Thoracic aorta (tissue), 2 donors: Measurements from ENCODE around the gene SPATC1L. TPM values are rescaled to one million over a fixed set of nuclear protein-coding genes. Genes with fewer than 3 reads are reported as not detected.

Experiments used
- ATAC-seq: fragments of 150-250 bp; one replicate; pipeline ENCODE4 v1.8.0; 2017; ENCODE audit warnings: low read depth; ENCODE audit not compliant: insufficient number of reproducible peaks, low FRiP score
- DNase-seq: peaks from one replicate; pipeline ENCODE4 v3.0.0-alpha.2; 2020; ENCODE audit warnings: low spot score
- H3K27ac ChIP-seq, 2 donors: fragments of 200-600 bp; sonication (generic); 1 replicate in 1 of 2; 2 replicates in 1 of 2; pipeline ENCODE4 v1.5.1; 2016; ENCODE audit warnings: mild to moderate bottlenecking in 2 of 2, moderate library complexity in 2 of 2
- H3K27me3 ChIP-seq: fragments of 200-600 bp; sonication (generic); replicated peaks from 2 replicates; pipeline ENCODE4 v1.6.0; 2016; ENCODE audit warnings: mild to moderate bottlenecking; ENCODE audit not compliant: insufficient read depth
- H3K36me3 ChIP-seq: fragments of 200-600 bp; sonication (generic); one replicate; pipeline ENCODE4 v1.5.1; 2016
- H3K4me1 ChIP-seq, 2 donors: fragments of 200-600 bp; sonication (generic); 1 replicate in 1 of 2; 2 replicates in 1 of 2; pipeline versions ENCODE4 v1.5.1 to v1.6.0; 2016; ENCODE audit warnings: low read depth in 2 of 2, mild to moderate bottlenecking in 1 of 2; ENCODE audit not compliant: control insufficient read depth in 1 of 2
- H3K4me3 ChIP-seq: fragments of 200-600 bp; sonication (generic); 2 replicates; pipeline ENCODE4 v1.5.1; 2016; ENCODE audit warnings: mild to moderate bottlenecking
- H3K9me3 ChIP-seq: fragments of 200-600 bp; sonication (generic); 2 replicates; pipeline ENCODE4 v1.5.1; 2016
- CTCF ChIP-seq: fragments of 200-600 bp; sonication (generic); IDR thresholded peaks from one replicate; pipeline ENCODE4 v1.5.1; 2019; ENCODE audit warnings: antibody characterized with exemption
- total RNA-seq, 2 donors: library from RNA; depleted of rRNA; stranded (reverse); fragments of >200 nt; gene quantifications; one replicate each; pipeline versions ENCODE4 v1.1.0 to v1.2.3, GENCODE V29; 2016

Gene SPATC1L
- total RNA-seq, 2 donors from 2014 or later = 3.2 to 7.9 TPM

GRCh38 chr21:46160657-46160906, 23.7 kb downstream of the SPATC1L start:
- Histone ChIP-seq H3K4me1 (peaks cover 0 to 11% of the 10 kb centered on the region in 2 donors), H3K36me3 (no peaks in the 10 kb centered on the region), H3K4me3 (no peak overlapping the region), H3K9me3 (no peaks in the 10 kb centered on the region), H3K27me3 (no peaks in the 10 kb centered on the region), H3K27ac (no peak overlapping the region)
- ATAC-seq (no peak), DNase-seq (no peak)
- no peak for TF ChIP-seq CTCF

GRCh38 chr21:46159841-46160656, 24.2 kb downstream of the SPATC1L start:
- no peak overlapping the region for H3K27ac ChIP-seq
- ATAC-seq = no peak
- TF ChIP-seq CTCF = no peak
- no peak overlapping the region for H3K4me3 ChIP-seq
- peaks cover 0 to 11% of the 10 kb centered on the region in 2 donors for H3K4me1 ChIP-seq
- DNase-seq = no peak
- no peaks in the 10 kb centered on the region for H3K36me3 ChIP-seq
- H3K9me3 ChIP-seq = no peaks in the 10 kb centered on the region
- no peaks in the 10 kb centered on the region for H3K27me3 ChIP-seq

GRCh38 chr21:46159390-46159789, 24.9 kb downstream of the SPATC1L start:
- H3K4me1 ChIP-seq = peaks cover 0 to 11% of the 10 kb centered on the region in 2 donors
- no peak for DNase-seq
- no peak overlapping the region for H3K27ac ChIP-seq
- no peaks in the 10 kb centered on the region for H3K36me3 ChIP-seq
- H3K27me3 ChIP-seq = no peaks in the 10 kb centered on the region
- H3K9me3 ChIP-seq = no peaks in the 10 kb centered on the region
- no peak overlapping the region for H3K4me3 ChIP-seq
- no peak for ATAC-seq
- no peak for TF ChIP-seq CTCF

- H3K36me3 ChIP-seq = no peaks in the 10 kb centered on the region
- no peak for DNase-seq
- H3K27me3 ChIP-seq = no peaks in the 10 kb centered on the region
- peaks cover 0 to 11% of the 10 kb centered on the region in 2 donors for H3K4me1 ChIP-seq
- no peaks in the 10 kb centered on the region for H3K9me3 ChIP-seq
- no peak overlapping the region for H3K4me3 ChIP-seq
- TF ChIP-seq CTCF = no peak
- H3K27ac ChIP-seq = no peak overlapping the region
- ATAC-seq = no peak
These were observed 25.5 kb downstream of the SPATC1L start for GRCh38 chr21:46158666-46159300.

GRCh38 chr21:46157987-46158451, 26.2 kb downstream of the SPATC1L start:
- no peak for ATAC-seq

More at GRCh38 chr21:46157987-46158451, 26.2 kb downstream of the SPATC1L start:
- Histone ChIP-seq H3K9me3 (no peaks in the 10 kb centered on the region), H3K27ac (no peak overlapping the region), H3K4me3 (no peak overlapping the region), H3K36me3 (no peaks in the 10 kb centered on the region), H3K27me3 (no peaks in the 10 kb centered on the region), H3K4me1 (peaks cover 0 to 16% of the 10 kb centered on the region in 2 donors)
- DNase-seq = no peak
- TF ChIP-seq CTCF = no peak
